ENCODE measurements around the gene COG5.
A peak's percentile ranks its signal among the peaks of the same experiment; 100 is the strongest.
"Not testable (repeated sequence)": the region's sequence is repeated elsewhere in the genome, so short reads cannot be mapped to it uniquely, and the experiment has no call there.

The COG5 gene

GRCh38 chr7:107579885-107580715, 16.4 kb upstream of the COG5 start, which contains the start of gene BCAP29:
BCAP29 (plus strand) TSS chr7:107580246; CDS start chr7:107580773, 527 bp downstream.
- DNase-seq = peak; percentile 47

DNA sequence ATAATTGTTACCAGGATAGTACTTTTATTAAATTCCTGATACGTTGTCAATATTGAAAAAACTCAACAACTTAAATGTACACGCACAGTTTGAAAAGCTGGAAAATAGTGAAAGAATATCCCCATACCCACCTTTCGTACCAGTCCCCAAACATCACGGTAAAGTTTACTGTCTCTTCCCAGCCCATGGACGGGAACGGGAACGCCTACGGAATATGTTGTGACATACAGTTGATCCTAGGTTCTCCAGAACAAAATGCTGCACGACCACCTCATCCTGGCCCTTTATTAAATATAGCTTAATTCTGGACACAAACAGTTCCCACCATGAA, 15.8 kb upstream of the COG5 start:
- DNase-seq = no peak

- DNase-seq = no peak
These were observed 9.8 kb upstream of the COG5 start for GRCh38 chr7:107573537-107573936.

DNA sequence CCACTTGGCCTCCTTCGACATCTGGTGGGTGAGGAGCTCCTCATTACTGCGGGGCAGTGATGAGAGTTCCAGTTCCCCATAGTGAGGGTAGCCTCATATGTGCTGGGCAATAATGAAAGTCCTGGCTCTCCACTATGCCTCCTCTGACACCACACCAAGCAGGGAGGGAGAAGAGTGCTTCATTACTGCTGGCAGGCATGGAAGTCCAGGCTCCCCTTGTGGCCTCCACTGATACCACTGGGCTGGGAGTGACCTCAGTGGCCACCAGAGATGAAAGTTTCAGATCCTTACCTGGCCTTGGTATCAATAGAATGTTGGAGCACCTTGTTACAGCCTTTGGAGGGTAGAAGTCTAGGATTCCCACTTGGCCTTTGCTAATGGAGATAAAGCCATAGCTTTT, 6.6 kb upstream of the COG5 start:
- DNase-seq = no peak

GRCh38 chr7:107564553-107565298, 1.0 kb upstream of the COG5 start:
- DNase-seq = no peak

- DNase-seq = no peak
These were observed 492 bp downstream of the COG5 start for GRCh38 chr7:107563081-107563774.

- no peak for DNase-seq
These were observed 2.7 kb downstream of the COG5 start for GRCh38 chr7:107560898-107561516.

DNA sequence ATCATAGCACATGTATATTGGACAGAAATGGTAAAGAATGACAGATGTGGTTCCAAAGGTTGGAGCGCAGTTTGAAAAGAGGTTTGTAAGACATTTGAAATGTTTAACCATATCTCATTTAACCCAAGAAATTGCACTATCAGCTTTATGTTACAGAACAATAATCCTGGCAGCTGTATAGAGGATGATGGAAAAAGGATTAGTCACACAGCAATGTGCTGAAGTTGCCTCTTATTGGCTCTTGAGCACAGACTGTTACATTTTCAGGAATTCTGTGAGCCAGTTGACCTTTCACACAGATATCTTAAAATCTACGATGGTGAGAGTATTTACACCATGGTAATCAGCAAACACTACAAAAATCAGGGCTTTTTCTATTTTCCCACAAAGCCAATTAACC, 3.9 kb downstream of the COG5 start:
- DNase-seq = no peak

DNA sequence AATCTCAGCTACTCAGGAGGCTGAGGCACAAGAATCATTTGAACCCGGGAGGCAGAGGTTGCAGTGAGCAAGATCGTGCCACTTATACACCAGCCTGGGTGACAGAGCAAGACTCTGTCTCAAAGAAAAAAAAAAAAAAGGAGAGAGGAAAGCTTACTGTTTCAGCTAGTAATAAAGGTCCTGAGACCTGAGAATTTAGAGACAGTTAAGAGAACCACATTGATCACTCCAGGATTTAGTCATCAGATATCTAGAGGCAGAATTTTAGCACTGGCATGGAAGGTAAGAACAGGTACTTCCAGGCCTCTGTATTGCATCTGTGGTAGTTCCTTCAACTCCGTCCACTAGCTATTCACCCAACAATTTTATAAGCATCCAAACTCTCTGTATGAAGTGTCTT, 7.8 kb downstream of the COG5 start:
- DNase-seq = no peak

DNA sequence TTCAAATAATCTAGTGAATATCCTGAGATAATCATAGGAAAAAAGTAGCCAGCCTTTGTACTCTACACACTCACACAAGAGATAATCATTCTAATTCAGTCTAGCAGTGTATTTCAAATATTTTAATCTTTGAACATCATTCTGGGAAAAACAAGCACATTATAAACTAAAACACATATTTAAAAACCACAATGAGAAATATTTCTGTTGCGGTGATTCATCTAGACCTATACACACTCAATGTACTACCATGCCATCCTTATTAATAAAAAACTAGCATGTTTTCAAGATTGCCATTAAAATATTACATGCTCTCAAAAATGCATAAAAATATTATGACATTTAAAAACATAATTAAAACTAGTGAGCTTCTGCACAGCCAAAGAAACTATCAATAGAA, 11.8 kb downstream of the COG5 start:
- no peak for DNase-seq

- no peak for DNase-seq
These were observed 18.7 kb downstream of the COG5 start for GRCh38 chr7:107544848-107545591.

- no peak for DNase-seq
These were observed 20.3 kb downstream of the COG5 start for GRCh38 chr7:107543338-107543993.

DNA sequence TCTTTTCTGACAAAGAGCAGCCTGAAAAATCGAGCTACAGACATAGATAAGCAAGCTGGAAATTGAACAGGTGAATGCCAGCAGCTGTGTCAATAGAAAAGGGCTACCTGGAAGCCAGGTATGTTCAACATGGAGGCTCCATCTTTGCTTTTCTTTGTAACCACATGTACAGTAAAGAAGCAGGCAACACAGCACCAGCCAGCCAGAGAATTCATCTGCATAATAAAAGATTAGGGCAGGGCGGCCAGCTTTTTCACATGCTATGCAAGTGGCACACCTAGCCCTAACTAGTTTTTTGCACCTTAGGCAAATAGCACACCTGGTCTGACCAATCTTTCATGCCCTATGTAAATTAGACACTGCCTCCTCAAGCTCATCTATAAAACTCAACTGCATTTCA, 25.7 kb downstream of the COG5 start:
- DNase-seq = no peak

- DNase-seq = not testable (repeated sequence)
These were observed 26.5 kb downstream of the COG5 start for GRCh38 chr7:107537228-107537627.

DNA sequence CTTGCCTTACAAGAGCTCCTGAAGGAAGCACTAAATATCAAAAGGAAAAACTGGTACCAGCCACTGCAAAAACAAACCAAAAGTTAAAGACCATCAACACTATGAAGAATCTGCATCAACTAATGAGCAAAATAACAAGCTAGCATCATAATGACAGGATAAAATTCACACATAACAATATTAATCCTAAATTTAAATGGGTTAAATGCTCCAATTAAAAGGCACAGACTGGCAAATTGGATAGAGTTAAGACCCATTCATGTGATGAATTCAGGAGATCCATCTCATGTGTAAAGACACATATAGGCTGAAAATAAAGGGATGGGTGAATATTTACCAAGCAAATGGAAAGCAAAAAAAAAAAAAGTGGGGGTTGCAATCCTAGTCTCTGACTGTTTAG, 29.6 kb downstream of the COG5 start:
- no peak for DNase-seq

DNA sequence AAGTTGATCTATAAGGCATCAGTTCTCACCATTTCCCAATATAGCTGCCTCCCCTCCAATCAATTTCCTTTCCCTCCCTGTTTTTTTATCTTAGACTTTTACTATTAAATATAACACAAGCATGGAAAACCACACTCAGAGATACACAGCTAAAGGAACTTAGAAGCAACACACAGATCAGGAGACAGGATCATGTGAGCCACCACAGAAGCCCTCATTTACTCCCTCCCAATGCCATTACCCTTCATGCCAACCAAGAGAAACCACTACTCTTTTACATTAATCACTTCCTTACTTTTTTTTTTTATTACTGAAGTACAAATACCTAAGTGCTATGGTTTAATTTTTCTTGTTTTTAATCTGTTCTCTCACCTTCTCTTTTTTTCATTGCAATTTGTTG, 33.0 kb downstream of the COG5 start:
- DNase-seq = no peak

DNA sequence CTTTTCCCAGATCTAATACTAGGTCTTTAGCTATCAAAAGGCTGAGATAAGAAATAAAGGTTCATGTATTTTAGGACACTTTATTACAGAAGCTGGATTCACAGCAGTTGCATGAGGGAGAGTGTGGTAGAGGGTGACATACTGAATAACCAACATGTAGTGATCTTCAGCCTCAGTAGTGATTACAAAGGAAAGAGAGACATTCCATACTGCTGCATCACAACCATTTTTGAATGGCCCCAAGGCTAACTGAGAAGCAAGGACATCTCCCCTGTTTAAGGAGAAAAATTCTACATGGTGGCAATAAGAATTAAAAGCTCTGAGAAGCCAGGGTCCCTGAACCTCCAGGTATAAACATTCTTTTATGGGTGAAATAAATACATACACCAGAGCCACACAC, 35.3 kb downstream of the COG5 start:
- DNase-seq = no peak

DNA sequence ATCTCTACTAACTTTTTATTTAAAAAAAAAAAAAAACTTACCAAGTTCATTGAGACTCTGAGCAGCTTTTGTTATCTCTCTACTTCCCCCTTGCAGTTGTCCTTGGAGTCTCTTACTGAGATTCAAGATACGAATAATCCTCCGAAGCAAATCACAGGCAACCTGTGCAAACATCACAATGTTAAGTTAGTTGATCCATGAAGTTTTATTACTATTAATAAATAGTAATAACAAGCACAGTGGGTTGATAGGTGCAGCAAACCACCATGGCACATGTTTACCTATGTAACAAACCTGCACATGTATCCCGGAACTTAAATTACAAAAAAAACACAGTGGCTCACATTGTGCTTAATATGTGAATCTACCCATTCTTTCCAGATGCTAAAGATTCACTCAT, 36.5 kb downstream of the COG5 start:
- no peak for DNase-seq

DNA sequence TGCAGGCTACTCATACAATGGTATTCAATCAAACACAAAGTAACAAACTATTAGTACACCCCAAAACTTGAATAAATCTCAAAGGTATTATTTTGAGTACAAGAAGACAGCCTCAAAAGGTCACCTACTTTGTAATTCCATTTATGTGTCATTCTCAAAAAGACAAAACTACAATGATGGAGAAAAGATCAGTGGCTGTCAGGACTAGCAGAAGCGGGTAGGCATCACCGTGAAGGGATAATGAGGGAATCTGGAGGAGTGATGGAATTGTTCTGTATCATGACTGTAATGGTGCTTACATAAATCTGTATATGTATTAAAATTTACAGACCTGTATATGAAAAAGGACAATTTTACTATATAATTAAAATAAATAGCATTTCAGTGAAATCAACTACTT, 37.0 kb downstream of the COG5 start:
- DNase-seq = no peak

GRCh38 chr7:107506674-107507339, 56.9 kb downstream of the COG5 start:
- DNase-seq = no peak

- no peak for DNase-seq
These were observed 57.6 kb downstream of the COG5 start for GRCh38 chr7:107505997-107506673.

Measured in activated CD4-positive, alpha-beta T cell treated with anti-CD3 and anti-CD28 coated beads for 1 hour (primary cell).